Fibroblast of pulmonary artery (primary cell): ENCODE data around the gene RPTOR.

Experiments
- DNase-seq: peaks from one replicate; pipeline ENCODE4 v3.0.0-alpha.2; 2010; ENCODE audit warnings: low read depth
- H3K4me3 ChIP-seq: replicated peaks from 2 replicates; pipeline ENCODE4 v1.5.1; 2011; ENCODE audit warnings: low read depth, mild to moderate bottlenecking, control low read depth, low read length, moderate library complexity
- TF ChIP-seq, protein P1 (sequence below): IDR thresholded peaks from 2 replicates; pipeline ENCODE4 v1.5.1; 2011; ENCODE audit warnings: mild to moderate bottlenecking, control low read depth, low read length, inconsistent platforms; ENCODE audit errors: missing control alignments

Gene RPTOR

DNA sequence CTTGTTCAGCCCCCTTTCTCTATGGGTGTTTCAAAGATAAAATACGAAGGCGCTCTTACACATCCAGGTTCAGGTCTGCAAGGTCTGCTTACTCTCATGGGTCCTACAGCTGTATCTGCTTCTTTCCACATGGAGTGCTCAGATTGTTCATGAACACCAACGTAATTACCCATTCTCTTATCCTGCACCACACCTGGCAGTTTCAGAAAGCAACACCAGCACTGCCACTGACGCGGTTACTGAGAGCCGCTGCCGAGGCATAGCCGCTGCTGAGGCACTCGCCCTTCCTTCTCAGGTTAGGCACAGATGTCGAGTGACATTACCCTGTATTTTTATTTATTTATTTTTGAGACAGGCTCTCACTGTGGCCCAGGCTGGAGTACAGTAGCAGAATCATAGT is 147.1 kb downstream of the RPTOR start:
- DNase-seq = no peak
- TF ChIP-seq, protein P1, sequence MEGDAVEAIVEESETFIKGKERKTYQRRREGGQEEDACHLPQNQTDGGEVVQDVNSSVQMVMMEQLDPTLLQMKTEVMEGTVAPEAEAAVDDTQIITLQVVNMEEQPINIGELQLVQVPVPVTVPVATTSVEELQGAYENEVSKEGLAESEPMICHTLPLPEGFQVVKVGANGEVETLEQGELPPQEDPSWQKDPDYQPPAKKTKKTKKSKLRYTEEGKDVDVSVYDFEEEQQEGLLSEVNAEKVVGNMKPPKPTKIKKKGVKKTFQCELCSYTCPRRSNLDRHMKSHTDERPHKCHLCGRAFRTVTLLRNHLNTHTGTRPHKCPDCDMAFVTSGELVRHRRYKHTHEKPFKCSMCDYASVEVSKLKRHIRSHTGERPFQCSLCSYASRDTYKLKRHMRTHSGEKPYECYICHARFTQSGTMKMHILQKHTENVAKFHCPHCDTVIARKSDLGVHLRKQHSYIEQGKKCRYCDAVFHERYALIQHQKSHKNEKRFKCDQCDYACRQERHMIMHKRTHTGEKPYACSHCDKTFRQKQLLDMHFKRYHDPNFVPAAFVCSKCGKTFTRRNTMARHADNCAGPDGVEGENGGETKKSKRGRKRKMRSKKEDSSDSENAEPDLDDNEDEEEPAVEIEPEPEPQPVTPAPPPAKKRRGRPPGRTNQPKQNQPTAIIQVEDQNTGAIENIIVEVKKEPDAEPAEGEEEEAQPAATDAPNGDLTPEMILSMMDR = no peak
- no peak overlapping the region for H3K4me3 ChIP-seq

DNA sequence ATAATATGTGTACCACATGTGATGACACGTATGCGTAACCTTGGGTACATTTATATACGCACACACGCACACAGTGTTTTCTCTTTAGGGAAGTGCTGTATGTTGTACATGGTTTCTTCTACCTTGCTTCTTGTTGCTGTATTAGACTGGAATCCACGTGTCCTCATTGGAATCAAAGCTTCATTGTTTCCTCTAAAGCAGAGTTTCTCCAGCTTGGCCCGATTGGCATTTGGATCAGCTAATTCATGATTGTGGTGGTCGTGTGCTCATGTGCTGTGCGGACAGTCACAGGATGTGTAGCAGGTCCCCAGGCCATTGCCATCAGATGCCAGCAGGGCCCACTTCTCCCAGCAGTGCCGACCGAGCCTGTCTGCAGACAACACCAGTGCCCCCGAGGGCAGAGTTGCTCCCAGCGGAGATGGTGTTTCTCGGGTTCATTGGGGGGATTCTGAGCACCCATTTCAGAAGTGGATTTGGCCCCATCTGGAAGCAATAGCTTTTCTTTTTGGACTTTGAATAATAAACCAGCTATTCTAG is 148.4 kb downstream of the RPTOR start:
- no peak overlapping the region for H3K4me3 ChIP-seq
- DNase-seq = no peak
- TF ChIP-seq, protein P1 = no peak

DNA sequence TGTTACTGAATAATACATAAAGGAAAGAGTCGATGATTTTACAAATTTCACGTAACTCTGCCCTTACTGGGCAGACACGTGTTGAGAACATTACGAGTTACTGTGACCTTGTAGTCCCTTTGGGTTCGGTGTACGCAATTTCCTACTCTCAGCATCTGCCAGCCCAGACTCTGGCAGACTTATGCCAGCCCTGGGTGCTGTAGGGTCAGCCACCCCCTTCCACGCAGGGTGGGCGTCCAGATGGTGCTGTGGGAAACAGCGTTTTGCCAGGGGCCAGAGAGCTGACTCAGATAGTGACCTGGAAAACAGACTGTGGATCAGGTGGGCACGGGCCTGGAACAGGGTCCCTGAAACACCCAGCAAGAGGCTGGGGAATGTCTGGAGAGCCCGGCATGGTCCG is 148.9 kb downstream of the RPTOR start:
- TF ChIP-seq, protein P1 = no peak
- H3K4me3 ChIP-seq = no peak overlapping the region
- DNase-seq = no peak

DNA sequence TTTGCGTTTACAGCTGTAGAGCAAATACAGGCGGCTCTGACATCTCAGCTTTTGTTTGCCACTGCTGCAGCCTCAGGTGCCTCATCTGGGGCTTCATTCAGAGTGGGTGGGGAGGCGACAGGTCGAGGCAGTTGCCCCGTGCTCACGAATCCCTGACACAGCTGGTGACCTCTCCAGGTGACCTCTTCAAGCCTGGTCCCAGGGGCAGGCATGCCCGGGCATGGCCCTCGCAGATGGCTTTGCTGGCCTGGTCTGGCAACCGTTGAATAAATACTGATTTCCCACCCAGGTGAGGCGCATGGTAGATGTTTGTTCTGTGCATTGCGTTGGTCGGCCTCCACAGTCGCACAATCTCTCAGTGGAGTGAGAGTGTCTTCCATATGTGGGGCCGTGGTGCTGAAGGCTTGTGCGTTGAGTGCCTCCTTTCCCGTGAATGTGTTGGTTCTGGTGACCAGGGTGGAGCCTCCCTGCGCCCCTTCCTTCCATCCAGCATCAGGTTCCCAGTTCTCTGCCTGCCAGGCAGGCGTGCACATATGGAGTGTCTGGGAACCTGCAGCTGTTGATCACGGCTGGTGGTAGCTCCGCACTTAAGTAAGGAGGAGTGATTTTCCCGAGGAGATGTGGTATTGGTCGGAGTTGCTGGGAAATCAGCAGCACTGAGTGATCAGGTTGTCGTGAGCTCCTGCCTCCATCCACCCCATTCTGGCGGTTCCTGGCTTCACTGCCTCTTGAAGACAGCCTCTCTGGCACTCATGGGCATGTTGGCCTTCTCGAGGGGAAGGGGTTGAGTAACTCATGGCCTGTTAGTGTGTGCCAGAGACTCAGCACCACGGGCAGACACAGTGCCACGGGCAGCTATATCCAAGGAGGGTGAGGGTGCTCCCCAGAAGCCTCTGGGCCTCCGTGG is 149.7 kb downstream of the RPTOR start:
- no peak for DNase-seq
- TF ChIP-seq, protein P1 = no peak
- no peak overlapping the region for H3K4me3 ChIP-seq

DNA sequence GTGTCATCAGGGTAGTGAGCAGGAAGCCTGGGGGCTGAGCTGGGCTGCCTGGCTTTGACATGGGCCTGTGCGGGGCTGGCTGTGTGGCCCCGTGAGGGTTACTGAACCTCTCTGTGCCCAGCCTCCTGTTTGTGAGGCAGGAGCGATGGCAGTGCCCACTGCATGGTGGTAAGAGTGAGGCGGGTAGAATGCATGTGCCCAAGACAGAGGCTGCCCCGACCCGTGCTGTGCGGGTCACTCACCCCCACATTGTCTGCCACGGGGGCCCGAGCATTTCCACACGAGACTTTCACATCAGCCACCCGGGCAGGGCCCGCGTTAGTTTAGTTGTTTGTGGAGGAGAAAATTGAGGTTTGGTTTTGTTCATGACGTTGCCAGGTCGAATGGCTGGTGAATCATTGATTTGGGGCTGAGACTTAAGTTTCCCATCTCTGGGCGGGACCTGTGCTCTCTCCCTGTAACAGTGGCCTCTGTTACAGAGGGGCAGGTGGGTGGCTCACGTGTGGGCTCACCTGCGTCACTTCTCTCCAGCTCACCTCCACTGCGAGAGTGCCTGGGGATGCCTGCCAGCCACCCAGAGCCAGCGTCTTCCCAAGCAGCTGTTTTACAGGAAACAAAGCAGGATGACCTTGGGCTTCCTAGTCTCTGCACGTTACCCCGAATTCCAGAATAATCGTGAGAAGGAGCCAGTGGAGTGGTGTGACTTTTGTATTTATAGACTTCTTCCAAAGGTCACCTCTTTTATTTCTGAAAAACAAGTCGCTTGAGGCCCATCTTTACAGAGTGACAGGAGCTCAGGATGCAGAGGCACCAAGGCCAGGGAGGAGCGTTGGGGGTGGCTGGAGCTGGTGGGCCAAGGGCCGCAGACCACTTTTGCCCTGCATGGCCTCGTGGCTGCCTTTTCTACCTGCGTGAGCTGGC is 150.6 kb downstream of the RPTOR start:
- no peak for DNase-seq
- H3K4me3 ChIP-seq = no peak overlapping the region
- TF ChIP-seq, protein P1 = no peak

DNA sequence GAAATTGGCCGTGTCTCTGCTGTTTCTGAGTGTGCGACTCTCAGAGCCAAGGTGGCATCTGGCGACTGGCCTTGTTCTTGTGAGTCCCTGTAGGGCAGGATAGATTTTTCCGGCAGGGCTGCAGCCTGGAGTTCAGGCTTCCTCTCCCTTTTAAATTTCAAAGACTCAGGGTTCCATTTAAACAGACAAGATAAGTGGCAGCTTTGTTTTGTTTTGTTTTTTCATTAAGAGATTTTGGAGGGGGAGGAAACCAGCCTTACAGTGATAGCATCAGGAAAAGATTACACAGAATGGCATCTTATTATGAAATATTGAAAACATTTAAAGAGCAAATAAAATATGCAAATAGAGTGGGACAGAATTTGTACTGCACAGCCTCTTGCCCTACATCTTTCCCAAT is 151.3 kb downstream of the RPTOR start:
- TF ChIP-seq, protein P1 = no peak
- no peak overlapping the region for H3K4me3 ChIP-seq
- DNase-seq = no peak
